Loucy (cell line): ENCODE data around the gene CRHR2.

Experiments used
- EZH2phosphoT487 ChIP-seq: fragments of 200-600 bp; IDR thresholded peaks from 2 replicates; pipeline ENCODE4 v1.6.1; 2018; ENCODE audit warnings: antibody characterized with exemption, mild to moderate bottlenecking, moderate library complexity, borderline replicate concordance
- TF ChIP-seq, protein P1 (sequence below): fragments of 200-600 bp; sonication (generic); conservative IDR thresholded peaks from 2 replicates; pipeline ENCODE4 v1.5.1; 2014; ENCODE audit warnings: mild to moderate bottlenecking, antibody characterized with exemption, low read length

DNA sequence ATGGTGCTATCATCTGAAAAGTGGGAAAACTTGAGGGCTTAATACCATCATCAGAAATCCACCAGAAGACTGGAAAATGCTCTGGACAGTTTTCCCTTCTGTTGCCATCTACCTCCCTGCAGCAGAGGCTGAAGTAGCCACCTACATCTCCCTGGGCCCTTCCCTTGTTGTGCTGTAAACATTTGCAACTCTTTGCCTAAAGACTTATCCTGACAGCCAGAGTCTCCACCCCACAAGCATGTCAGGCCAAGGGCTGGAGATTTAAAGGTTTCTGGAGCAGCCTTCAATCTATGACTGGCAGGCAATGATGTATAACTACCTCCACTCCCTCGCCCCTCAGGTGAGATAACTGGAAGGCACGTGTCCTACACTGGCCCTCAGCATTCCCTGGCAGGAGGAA, 39.9 kb upstream of the CRHR2 start:
- TF ChIP-seq EZH2phosphoT487, result no peak
- TF ChIP-seq, protein P1, sequence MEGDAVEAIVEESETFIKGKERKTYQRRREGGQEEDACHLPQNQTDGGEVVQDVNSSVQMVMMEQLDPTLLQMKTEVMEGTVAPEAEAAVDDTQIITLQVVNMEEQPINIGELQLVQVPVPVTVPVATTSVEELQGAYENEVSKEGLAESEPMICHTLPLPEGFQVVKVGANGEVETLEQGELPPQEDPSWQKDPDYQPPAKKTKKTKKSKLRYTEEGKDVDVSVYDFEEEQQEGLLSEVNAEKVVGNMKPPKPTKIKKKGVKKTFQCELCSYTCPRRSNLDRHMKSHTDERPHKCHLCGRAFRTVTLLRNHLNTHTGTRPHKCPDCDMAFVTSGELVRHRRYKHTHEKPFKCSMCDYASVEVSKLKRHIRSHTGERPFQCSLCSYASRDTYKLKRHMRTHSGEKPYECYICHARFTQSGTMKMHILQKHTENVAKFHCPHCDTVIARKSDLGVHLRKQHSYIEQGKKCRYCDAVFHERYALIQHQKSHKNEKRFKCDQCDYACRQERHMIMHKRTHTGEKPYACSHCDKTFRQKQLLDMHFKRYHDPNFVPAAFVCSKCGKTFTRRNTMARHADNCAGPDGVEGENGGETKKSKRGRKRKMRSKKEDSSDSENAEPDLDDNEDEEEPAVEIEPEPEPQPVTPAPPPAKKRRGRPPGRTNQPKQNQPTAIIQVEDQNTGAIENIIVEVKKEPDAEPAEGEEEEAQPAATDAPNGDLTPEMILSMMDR, result no peak
